GM12874 (cell line): ENCODE results near the gene SMIM15.

Experiments used
- CTCF ChIP-seq: IDR thresholded peaks from 2 replicates; pipeline ENCODE4 v1.5.1; 2011; ENCODE audit warnings: low read depth, mild to moderate bottlenecking, control low read depth, low read length, moderate library complexity; ENCODE audit not compliant: insufficient read depth

The SMIM15 gene

DNA sequence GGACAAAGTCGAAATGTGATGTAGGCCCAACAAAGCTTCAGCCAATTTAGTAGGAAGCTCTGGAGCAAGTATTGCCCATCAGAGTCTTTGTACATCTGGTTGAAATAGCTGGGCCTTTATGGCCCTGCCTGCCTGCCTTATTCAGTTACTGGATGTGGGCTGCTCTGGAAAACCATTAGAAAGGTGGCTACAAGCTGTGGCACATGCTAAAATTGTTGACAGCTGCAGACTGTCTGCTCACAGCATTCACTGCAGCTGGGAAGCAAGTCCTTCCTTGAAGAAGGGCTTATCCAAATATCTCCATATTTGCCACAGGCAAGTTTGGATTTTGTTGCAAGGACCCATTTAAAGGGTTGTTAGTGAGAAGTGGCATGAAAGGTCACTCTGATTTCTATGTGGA is 24.4 kb downstream of the SMIM15 start:
- no peak for TF ChIP-seq CTCF

DNA sequence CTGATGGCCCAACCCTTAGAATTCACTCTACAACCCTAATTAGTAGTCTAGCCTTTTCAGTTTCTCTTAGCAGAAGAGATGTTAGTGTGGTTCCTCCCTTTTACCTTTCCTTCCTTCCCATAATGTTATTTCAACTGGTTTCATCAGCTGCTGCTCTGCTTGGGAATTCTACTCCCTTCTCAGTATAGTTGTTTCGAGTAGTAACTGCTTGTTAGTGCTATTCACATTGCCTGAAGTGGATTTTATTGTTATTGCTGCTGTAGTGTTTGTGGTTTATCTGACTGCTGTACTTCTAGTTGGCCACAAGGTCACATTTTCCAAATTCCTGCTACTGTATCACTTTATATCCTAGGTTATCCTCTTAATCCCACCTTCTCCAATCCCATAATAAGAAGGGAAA is 29.7 kb downstream of the SMIM15 start:
- TF ChIP-seq CTCF = no peak

DNA sequence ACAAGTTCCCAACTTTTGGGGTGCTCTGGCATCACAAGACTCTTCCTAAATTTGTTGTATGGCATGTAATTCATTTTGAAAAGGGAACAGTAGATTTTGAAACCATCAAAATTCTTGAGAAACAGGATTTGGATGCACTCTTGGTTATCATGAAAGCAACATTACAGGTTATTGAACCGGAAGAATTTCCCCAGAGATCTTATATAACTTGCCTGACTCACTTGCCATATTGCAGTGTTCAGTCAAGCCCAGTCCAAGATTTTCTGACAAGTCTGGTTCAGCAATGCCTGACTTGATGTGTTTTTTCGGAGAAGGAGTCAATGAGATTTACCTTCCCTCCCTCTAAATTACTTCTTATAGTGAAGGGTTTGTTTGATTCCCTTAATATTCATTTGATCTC is 32.0 kb downstream of the SMIM15 start:
- no peak for TF ChIP-seq CTCF

DNA sequence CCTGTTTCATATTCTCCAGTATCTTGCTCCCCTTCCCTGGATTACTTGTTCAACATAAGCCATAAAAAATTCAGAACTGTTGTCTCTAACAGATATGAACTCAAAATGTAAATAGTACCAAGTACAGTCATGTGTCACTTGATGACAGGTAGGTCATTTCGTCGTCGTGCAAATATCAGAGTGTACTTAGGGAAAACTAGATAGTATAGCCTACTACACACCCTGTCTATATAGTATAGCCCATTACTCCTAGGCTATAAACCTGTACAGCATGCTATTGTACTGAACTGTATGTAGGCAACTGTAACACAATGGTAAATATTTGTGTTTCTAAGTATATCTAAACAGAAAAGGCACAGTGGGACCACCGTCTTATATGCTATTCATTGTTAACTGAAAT is 39.1 kb downstream of the SMIM15 start:
- TF ChIP-seq CTCF = no peak

- no peak for TF ChIP-seq CTCF
Measured at GRCh38 chr5:61120534-61120933, 41.7 kb downstream of the SMIM15 start.

- TF ChIP-seq CTCF = no peak
Measured at GRCh38 chr5:61119066-61119465, 43.2 kb downstream of the SMIM15 start.

- no peak for TF ChIP-seq CTCF
Measured at GRCh38 chr5:61115968-61116367, 46.3 kb downstream of the SMIM15 start.

DNA sequence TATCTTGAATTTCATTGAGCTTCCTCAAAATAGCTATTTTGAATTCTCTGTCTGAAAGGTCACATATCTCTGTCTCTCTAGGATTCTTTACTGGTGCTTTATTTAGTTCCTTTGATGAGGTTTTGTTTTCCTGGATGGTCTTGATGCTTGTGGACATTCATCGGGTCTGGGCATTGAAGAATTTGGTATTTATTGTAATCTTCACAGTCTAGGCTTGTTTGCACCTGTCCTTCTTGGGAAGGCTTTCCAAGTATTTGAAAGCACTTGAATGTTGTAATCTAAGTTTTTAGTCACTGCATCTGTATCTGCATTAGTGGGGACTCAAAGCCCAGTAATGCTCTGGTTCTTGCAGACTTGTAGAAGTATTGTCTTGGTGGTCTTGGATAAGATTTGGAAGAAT is 47.8 kb downstream of the SMIM15 start:
- no peak for TF ChIP-seq CTCF
